ENCODE measurements around the gene CHGA.

CHGA gene

GRCh38 chr14:92892589-92892988 is 30.4 kb upstream of the CHGA start:
- H3K27ac Mint-ChIP-seq: no peak overlapping the region
- no peak for ATAC-seq (replicated peaks)
- H3K4me1 Mint-ChIP-seq (ENCODE audit: low read depth in 2 of 2): peaks cover 0 to 3% of the 10 kb centered on the region in 2 donors
- H3K27me3 Mint-ChIP-seq: peaks cover 23 to 40% of the 10 kb centered on the region in 2 donors
- H3K9me3 Mint-ChIP-seq: peaks cover 2 to 7% of the 10 kb centered on the region in 2 donors
- DNase-seq: no peak
- no peak overlapping the region for H3K4me3 Mint-ChIP-seq
- no peaks in the 10 kb centered on the region for H3K36me3 Mint-ChIP-seq (ENCODE audit: insufficient read depth)

GRCh38 chr14:92895352-92895878 is 27.5 kb upstream of the CHGA start:
- peaks cover 18 to 41% of the 10 kb centered on the region in 2 donors for H3K27me3 Mint-ChIP-seq
- ATAC-seq (replicated peaks) (no peak), DNase-seq (no peak)
- peaks cover 2 to 7% of the 10 kb centered on the region in 2 donors for H3K9me3 Mint-ChIP-seq
- H3K4me1 Mint-ChIP-seq (ENCODE audit: low read depth in 2 of 2): peaks cover 7 to 15% of the 10 kb centered on the region in 2 donors
- no peaks in the 10 kb centered on the region for H3K36me3 Mint-ChIP-seq (ENCODE audit: insufficient read depth)
- no peak overlapping the region for H3K27ac Mint-ChIP-seq
- no peak overlapping the region for H3K4me3 Mint-ChIP-seq

- peak; percentile 44 for ATAC-seq (replicated peaks)
- H3K27ac Mint-ChIP-seq: peak overlapping the region; percentile 59 to 61
- H3K27me3 Mint-ChIP-seq: peaks cover 34 to 62% of the 10 kb centered on the region in 2 donors
- H3K4me1 Mint-ChIP-seq (ENCODE audit: low read depth in 2 of 2): peaks cover 13 to 20% of the 10 kb centered on the region in 2 donors
- no peaks in the 10 kb centered on the region for H3K36me3 Mint-ChIP-seq (ENCODE audit: insufficient read depth)
- DNase-seq: no peak
- peak overlapping the region; percentile 60 to 63 for H3K4me3 Mint-ChIP-seq
- peaks cover 2 to 7% of the 10 kb centered on the region in 2 donors for H3K9me3 Mint-ChIP-seq
Measured at GRCh38 chr14:92897922-92898565, 24.9 kb upstream of the CHGA start.

- no peaks in the 10 kb centered on the region for H3K36me3 Mint-ChIP-seq (ENCODE audit: insufficient read depth)
Measured at GRCh38 chr14:92898566-92899131, 24.3 kb upstream of the CHGA start.

GRCh38 chr14:92900660-92901059 is 22.3 kb upstream of the CHGA start:
- Mint-ChIP-seq H3K27ac (no peak overlapping the region), H3K4me3 (no peak overlapping the region), H3K27me3 (peaks cover 38 to 76% of the 10 kb centered on the region in 2 donors), H3K36me3 (ENCODE audit: insufficient read depth) (no peaks in the 10 kb centered on the region), H3K9me3 (no peaks in the 10 kb centered on the region), H3K4me1 (ENCODE audit: low read depth in 2 of 2) (peaks cover 18 to 23% of the 10 kb centered on the region in 2 donors)
- no peak for ATAC-seq (replicated peaks)
- no peak for DNase-seq

More at GRCh38 chr14:92898566-92899131, 24.3 kb upstream of the CHGA start:
- H3K27ac Mint-ChIP-seq: peak overlapping the region; percentile 59 to 61
- no peak for DNase-seq
- peaks cover 38 to 68% of the 10 kb centered on the region in 2 donors for H3K27me3 Mint-ChIP-seq
- peaks cover 1 to 3% of the 10 kb centered on the region in 2 donors for H3K9me3 Mint-ChIP-seq
- no peak for ATAC-seq (replicated peaks)
- H3K4me1 Mint-ChIP-seq (ENCODE audit: low read depth in 2 of 2): peaks cover 18 to 23% of the 10 kb centered on the region in 2 donors
- peak overlapping the region; percentile 60 to 63 for H3K4me3 Mint-ChIP-seq

DNA sequence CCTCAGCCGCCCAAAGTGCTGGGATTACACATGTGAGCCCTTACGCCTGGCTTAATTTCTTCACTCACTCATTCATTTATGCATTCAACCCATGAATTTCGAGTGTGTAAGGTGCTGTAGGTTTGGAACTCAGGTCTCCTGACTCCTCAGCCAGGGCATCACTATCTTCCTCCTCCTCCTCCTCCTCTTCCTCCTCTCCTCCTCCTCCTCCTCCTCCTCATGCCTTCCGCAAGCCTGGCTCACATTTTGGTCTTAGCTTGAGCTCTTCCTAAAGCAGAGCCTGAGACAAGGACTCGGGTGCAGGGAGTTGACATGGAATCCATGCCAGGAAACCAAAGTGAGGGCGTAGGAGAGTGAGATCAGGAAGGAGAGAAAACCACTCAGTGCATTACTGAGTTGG is 20.8 kb upstream of the CHGA start:
- Mint-ChIP-seq H3K36me3 (ENCODE audit: insufficient read depth) (no peaks in the 10 kb centered on the region), H3K9me3 (no peaks in the 10 kb centered on the region), H3K4me1 (ENCODE audit: low read depth in 2 of 2) (peaks cover 18 to 22% of the 10 kb centered on the region in 2 donors), H3K27ac (no peak overlapping the region), H3K4me3 (no peak overlapping the region), H3K27me3 (peaks cover 36 to 76% of the 10 kb centered on the region in 2 donors)
- ATAC-seq (replicated peaks) (no peak), DNase-seq (no peak)

GRCh38 chr14:92902726-92903125 is 20.2 kb upstream of the CHGA start:
- no peaks in the 10 kb centered on the region for H3K36me3 Mint-ChIP-seq (ENCODE audit: insufficient read depth)
- no peaks in the 10 kb centered on the region for H3K9me3 Mint-ChIP-seq
- H3K4me1 Mint-ChIP-seq (ENCODE audit: low read depth in 2 of 2): peaks cover 18 to 20% of the 10 kb centered on the region in 2 donors
- no peak overlapping the region for H3K27ac Mint-ChIP-seq
- no peak for DNase-seq
- H3K27me3 Mint-ChIP-seq: peaks cover 33 to 76% of the 10 kb centered on the region in 2 donors
- no peak for ATAC-seq (replicated peaks)
- H3K4me3 Mint-ChIP-seq: no peak overlapping the region

DNA sequence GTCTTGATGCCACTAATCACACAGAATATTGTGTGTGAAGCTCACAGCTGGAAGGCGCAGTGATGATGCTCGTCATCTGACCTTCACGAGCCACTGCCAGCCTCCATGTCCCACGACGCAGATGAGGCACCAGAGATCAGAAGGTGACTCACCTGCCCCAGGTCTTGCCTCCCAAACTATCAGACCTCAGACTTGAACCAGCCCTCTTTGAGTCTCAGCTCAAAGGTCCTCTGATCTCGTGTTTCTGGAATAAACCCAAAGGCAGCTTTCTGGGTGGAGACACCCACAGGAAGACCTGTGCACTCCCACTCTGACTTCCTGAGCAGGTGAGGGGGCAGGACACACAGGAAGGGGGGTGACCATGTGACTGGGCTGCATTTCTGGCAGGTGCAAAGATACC is 19.6 kb upstream of the CHGA start:
- ATAC-seq (replicated peaks): no peak
- H3K4me1 Mint-ChIP-seq (ENCODE audit: low read depth in 2 of 2): peaks cover 12 to 14% of the 10 kb centered on the region in 2 donors
- DNase-seq: no peak

DNA sequence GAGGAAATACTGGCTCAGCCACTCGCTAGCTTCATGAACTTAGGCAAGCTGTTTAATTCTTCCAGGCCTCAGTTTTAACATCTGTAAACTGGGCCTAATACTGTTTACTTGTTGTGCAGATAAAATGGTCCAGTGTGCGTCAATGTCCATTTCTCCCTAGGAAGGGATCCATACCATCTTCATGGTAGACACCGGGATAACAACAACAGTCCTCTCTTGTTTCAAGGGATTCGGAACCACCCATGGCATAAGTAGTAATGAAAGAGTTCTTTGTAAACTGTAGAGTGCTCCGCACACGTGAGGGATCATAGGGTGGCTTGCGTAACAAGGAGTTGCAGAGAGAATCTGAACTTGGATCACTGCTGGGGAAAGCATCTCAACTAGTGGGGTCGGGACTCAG is 17.3 kb upstream of the CHGA start:
- H3K4me1 Mint-ChIP-seq (ENCODE audit: low read depth in 2 of 2): peaks cover 8 to 11% of the 10 kb centered on the region in 2 donors
- DNase-seq (no peak), ATAC-seq (replicated peaks) (no peak)
- H3K4me3 Mint-ChIP-seq: no peak overlapping the region
- H3K9me3 Mint-ChIP-seq: no peaks in the 10 kb centered on the region
- no peak overlapping the region for H3K27ac Mint-ChIP-seq
- H3K27me3 Mint-ChIP-seq: peaks cover 35 to 75% of the 10 kb centered on the region in 2 donors
- H3K36me3 Mint-ChIP-seq (ENCODE audit: insufficient read depth): no peaks in the 10 kb centered on the region

More for the DNA sequence above, 19.6 kb upstream of the CHGA start:
- Mint-ChIP-seq H3K9me3 (no peaks in the 10 kb centered on the region), H3K36me3 (ENCODE audit: insufficient read depth) (no peaks in the 10 kb centered on the region), H3K27me3 (peaks cover 29 to 71% of the 10 kb centered on the region in 2 donors), H3K4me3 (no peak overlapping the region), H3K27ac (no peak overlapping the region)

GRCh38 chr14:92906420-92906819 is 16.5 kb upstream of the CHGA start:
- Mint-ChIP-seq H3K9me3 (no peaks in the 10 kb centered on the region), H3K4me1 (ENCODE audit: low read depth in 2 of 2) (peaks cover 8 to 11% of the 10 kb centered on the region in 2 donors), H3K36me3 (ENCODE audit: insufficient read depth) (no peaks in the 10 kb centered on the region), H3K27ac (no peak overlapping the region), H3K27me3 (peaks cover 30 to 68% of the 10 kb centered on the region in 2 donors), H3K4me3 (no peak overlapping the region)
- DNase-seq: no peak
- ATAC-seq (replicated peaks): no peak

DNA sequence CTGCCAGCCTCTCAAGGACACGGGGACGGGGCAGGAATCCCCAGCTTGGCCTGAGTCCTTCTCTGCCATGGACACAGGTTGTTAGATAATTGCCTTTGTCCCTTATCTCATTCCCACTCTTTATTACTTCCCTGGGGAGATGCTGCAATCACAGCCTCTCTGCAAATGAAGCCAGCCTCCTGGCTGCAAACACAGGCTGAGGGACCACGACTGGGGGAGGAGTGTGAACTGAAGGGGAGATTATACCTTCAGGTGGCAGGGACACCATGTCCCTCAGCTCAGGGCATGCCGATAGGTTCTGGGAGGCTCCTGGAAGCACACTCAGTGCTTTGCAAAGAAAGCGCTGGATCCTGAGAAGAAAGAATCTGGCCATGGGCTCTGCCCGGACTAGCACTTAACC is 16.1 kb upstream of the CHGA start:
- Mint-ChIP-seq H3K4me3 (no peak overlapping the region), H3K27me3 (peaks cover 30 to 68% of the 10 kb centered on the region in 2 donors), H3K9me3 (no peaks in the 10 kb centered on the region), H3K4me1 (ENCODE audit: low read depth in 2 of 2) (peaks cover 8 to 11% of the 10 kb centered on the region in 2 donors), H3K36me3 (ENCODE audit: insufficient read depth) (no peaks in the 10 kb centered on the region), H3K27ac (no peak overlapping the region)
- DNase-seq (no peak), ATAC-seq (replicated peaks) (no peak)

GRCh38 chr14:92907316-92907911 is 15.5 kb upstream of the CHGA start:
- ATAC-seq (replicated peaks) (no peak), DNase-seq (no peak)
- Mint-ChIP-seq H3K9me3 (no peaks in the 10 kb centered on the region), H3K36me3 (ENCODE audit: insufficient read depth) (no peaks in the 10 kb centered on the region), H3K4me3 (no peak overlapping the region), H3K4me1 (ENCODE audit: low read depth in 2 of 2) (peaks cover 8 to 11% of the 10 kb centered on the region in 2 donors), H3K27me3 (peaks cover 27 to 63% of the 10 kb centered on the region in 2 donors), H3K27ac (no peak overlapping the region)

GRCh38 chr14:92914087-92914656 is 8.8 kb upstream of the CHGA start:
- Mint-ChIP-seq H3K27me3 (peaks cover 20 to 44% of the 10 kb centered on the region in 2 donors), H3K9me3 (no peaks in the 10 kb centered on the region), H3K4me3 (no peak overlapping the region), H3K36me3 (ENCODE audit: insufficient read depth) (no peaks in the 10 kb centered on the region), H3K27ac (no peak overlapping the region), H3K4me1 (ENCODE audit: low read depth in 2 of 2) (no peaks in the 10 kb centered on the region)
- DNase-seq (peak in 1 of 3 experiments; percentile 12), ATAC-seq (replicated peaks) (no peak)

Data from effector memory CD8-positive, alpha-beta T cell (primary cell).